Right renal pelvis (tissue), 4 donors: Measurements from ENCODE around the gene SCAANT1. TPM values are rescaled to one million over a fixed set of nuclear protein-coding genes. Genes with fewer than 3 reads are reported as not detected.

Experiments
- DNase-seq, 4 donors: peaks; one replicate each; pipeline ENCODE4 v3.0.0-alpha.2; 2013; ENCODE audit warnings: low read depth in 4 of 4, low spot score in 3 of 4, missing footprints in 1 of 4
- polyA plus RNA-seq, 4 donors: library from polyadenylated mRNA; unstranded; fragments of 120-200 nt; gene quantifications; one replicate each; pipeline ENCODE4 v1.2.1, GENCODE V29; 2013; ENCODE audit not compliant: insufficient read length in 4 of 4

Gene SCAANT1
- polyA plus RNA-seq, 4 donors: 0.53 to 0.90 (median 0.74) TPM; not detected in 1

GRCh38 chr3:63905731-63906620 lies 6.2 kb downstream of the SCAANT1 start:
- no peak for DNase-seq

- no peak for DNase-seq
These were observed 11.7 kb downstream of the SCAANT1 start for GRCh38 chr3:63900459-63900858.

- DNase-seq: no peak
These were observed 12.2 kb downstream of the SCAANT1 start for GRCh38 chr3:63900010-63900409.

- no peak for DNase-seq
These were observed 15.7 kb downstream of the SCAANT1 start for GRCh38 chr3:63896332-63897030.

GRCh38 chr3:63895422-63896189 lies 16.6 kb downstream of the SCAANT1 start:
- no peak for DNase-seq

- no peak for DNase-seq
These were observed 19.3 kb downstream of the SCAANT1 start for GRCh38 chr3:63892773-63893352.

GRCh38 chr3:63891518-63891917 lies 20.7 kb downstream of the SCAANT1 start:
- DNase-seq: no peak

- no peak for DNase-seq
These were observed 25.3 kb downstream of the SCAANT1 start for GRCh38 chr3:63886858-63887257.

- DNase-seq: no peak
These were observed 31.5 kb downstream of the SCAANT1 start for GRCh38 chr3:63880653-63881052.

- no peak for DNase-seq
These were observed 33.7 kb downstream of the SCAANT1 start for GRCh38 chr3:63878394-63879060.

- DNase-seq: no peak
These were observed 34.3 kb downstream of the SCAANT1 start for GRCh38 chr3:63877737-63878393.

GRCh38 chr3:63876260-63876659 lies 35.9 kb downstream of the SCAANT1 start:
- DNase-seq: no peak

GRCh38 chr3:63875510-63875909 lies 36.7 kb downstream of the SCAANT1 start:
- DNase-seq: no peak

- DNase-seq: no peak
These were observed 37.4 kb downstream of the SCAANT1 start for GRCh38 chr3:63874769-63875168.

GRCh38 chr3:63872135-63872924 lies 39.9 kb downstream of the SCAANT1 start:
- DNase-seq: no peak

GRCh38 chr3:63870615-63871005 lies 41.6 kb downstream of the SCAANT1 start:
- no peak for DNase-seq

GRCh38 chr3:63869940-63870614 lies 42.1 kb downstream of the SCAANT1 start:
- no peak for DNase-seq

- no peak for DNase-seq
These were observed 45.0 kb downstream of the SCAANT1 start for GRCh38 chr3:63867225-63867624.
